ENCODE data around the gene ZNF317. TPM values are rescaled to one million over a fixed set of nuclear protein-coding genes. Genes with fewer than 3 reads are reported as not detected.

The ZNF317 gene
- total RNA-seq, 1 experiment from 2014 or later = 39.3 TPM

DNA sequence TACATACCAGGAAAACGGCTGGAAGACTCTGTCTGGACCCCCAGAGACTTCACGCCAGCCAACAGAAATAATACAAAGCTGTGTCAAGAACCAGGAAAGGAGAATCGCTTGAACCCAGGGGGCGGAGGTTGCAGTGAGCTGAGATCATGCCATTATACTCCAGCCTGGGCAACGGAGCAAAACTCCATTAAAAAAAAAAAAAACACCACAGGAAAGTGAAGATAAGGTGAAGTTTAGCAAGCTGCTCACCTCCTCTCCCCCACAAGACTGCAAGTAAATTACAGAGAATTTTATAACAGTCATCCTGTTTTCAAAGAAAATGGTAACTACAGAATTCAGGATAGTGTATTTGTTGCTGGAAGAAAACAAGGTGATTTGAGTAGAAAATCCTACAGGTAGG, 23.6 kb upstream of the ZNF317 start:
- Histone ChIP-seq H3K36me3 (ENCODE audit: control insufficient read depth, insufficient read depth, low read length) (no peaks in the 10 kb centered on the region), H3K4me1 (ENCODE audit: control insufficient read depth, insufficient read depth, low read length) (no peaks in the 10 kb centered on the region), H3K4me3 (ENCODE audit: low read depth in 2 of 2, low read length in 2 of 2) (no peak overlapping the region), H3K9me3 (ENCODE audit: control insufficient read depth, insufficient read depth, low read depth, low read length) (no peaks in the 10 kb centered on the region), H3K27me3 (ENCODE audit: control insufficient read depth, insufficient read depth, low read length) (no peaks in the 10 kb centered on the region), H3K27ac (ENCODE audit: low read length) (no peak overlapping the region)
- DNase-seq (ENCODE audit: low read depth, low spot score) (no peak), ATAC-seq (no peak)
- intact Hi-C loops (cut with micrococcal nuclease; ENCODE audit: unreplicated experiment) = no loop called here
- CTCF ChIA-PET = interaction anchor here (0.7 kb wide), 1 partner anchor 132 kb away, joined by 3 read pairs; no protein-coding TSS in a partner anchor
- TF ChIP-seq POLR2AphosphoS5 (IDR thresholded peaks at IDR 0.05; ENCODE audit: low read depth, low read length) (no peak), SIN3A (IDR thresholded peaks at IDR 0.05; ENCODE audit: borderline replicate concordance, insufficient read depth, low read depth, low read length) (no peak), TCF7L2 (IDR thresholded peaks at IDR 0.05; ENCODE audit: low read depth, low read length) (no peak), CTCF (IDR thresholded peaks at IDR 0.05) (no peak)
- TF ChIP-seq, protein P1, sequence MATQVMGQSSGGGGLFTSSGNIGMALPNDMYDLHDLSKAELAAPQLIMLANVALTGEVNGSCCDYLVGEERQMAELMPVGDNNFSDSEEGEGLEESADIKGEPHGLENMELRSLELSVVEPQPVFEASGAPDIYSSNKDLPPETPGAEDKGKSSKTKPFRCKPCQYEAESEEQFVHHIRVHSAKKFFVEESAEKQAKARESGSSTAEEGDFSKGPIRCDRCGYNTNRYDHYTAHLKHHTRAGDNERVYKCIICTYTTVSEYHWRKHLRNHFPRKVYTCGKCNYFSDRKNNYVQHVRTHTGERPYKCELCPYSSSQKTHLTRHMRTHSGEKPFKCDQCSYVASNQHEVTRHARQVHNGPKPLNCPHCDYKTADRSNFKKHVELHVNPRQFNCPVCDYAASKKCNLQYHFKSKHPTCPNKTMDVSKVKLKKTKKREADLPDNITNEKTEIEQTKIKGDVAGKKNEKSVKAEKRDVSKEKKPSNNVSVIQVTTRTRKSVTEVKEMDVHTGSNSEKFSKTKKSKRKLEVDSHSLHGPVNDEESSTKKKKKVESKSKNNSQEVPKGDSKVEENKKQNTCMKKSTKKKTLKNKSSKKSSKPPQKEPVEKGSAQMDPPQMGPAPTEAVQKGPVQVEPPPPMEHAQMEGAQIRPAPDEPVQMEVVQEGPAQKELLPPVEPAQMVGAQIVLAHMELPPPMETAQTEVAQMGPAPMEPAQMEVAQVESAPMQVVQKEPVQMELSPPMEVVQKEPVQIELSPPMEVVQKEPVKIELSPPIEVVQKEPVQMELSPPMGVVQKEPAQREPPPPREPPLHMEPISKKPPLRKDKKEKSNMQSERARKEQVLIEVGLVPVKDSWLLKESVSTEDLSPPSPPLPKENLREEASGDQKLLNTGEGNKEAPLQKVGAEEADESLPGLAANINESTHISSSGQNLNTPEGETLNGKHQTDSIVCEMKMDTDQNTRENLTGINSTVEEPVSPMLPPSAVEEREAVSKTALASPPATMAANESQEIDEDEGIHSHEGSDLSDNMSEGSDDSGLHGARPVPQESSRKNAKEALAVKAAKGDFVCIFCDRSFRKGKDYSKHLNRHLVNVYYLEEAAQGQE (IDR thresholded peaks at IDR 0.05; ENCODE audit: insufficient read depth in 1 of 2, low read depth in 2 of 2, low read length in 1 of 2) = no peak
- BruUV-seq (replicated peaks) = no TSS peak
- POLR2A ChIA-PET = no interaction called here
- in situ Hi-C loops (cut with HindIII; ENCODE audit: low pct_unique_long_range_greater_than_20kb, low sequenced_read_pairs) = no loop called here

GRCh38 chr19:9126900-9127405, 13.2 kb upstream of the ZNF317 start, which contains the start of gene OR7G3:
Gene OR7G3, minus strand, starts transcription at chr19:9126950. Its CDS starts 0 bp downstream, at chr19:9126950.
- no peak for ATAC-seq
- ChIA-PET POLR2A (no interaction called here), CTCF (no interaction called here)
- Histone ChIP-seq H3K36me3 (ENCODE audit: control insufficient read depth, insufficient read depth, low read length) (no peaks in the 10 kb centered on the region), H3K4me3 (ENCODE audit: low read depth in 2 of 2, low read length in 2 of 2) (no peak within 1 kb of the TSS), H3K9me3 (ENCODE audit: control insufficient read depth, insufficient read depth, low read depth, low read length) (no peaks in the 10 kb centered on the region), H3K27me3 (ENCODE audit: control insufficient read depth, insufficient read depth, low read length) (no peaks in the 10 kb centered on the region), H3K27ac (ENCODE audit: low read length) (no peak within 1 kb of the TSS), H3K4me1 (ENCODE audit: control insufficient read depth, insufficient read depth, low read length) (no peaks in the 10 kb centered on the region)
- TF ChIP-seq, protein P1 (IDR thresholded peaks at IDR 0.05; ENCODE audit: insufficient read depth in 1 of 2, low read depth in 2 of 2, low read length in 1 of 2) = no peak
- TF ChIP-seq TCF7L2 (IDR thresholded peaks at IDR 0.05; ENCODE audit: low read depth, low read length) = no peak
- TF ChIP-seq POLR2AphosphoS5 (IDR thresholded peaks at IDR 0.05; ENCODE audit: low read depth, low read length) = no peak
- TF ChIP-seq SIN3A (IDR thresholded peaks at IDR 0.05; ENCODE audit: borderline replicate concordance, insufficient read depth, low read depth, low read length) = no peak
- intact Hi-C loops (cut with micrococcal nuclease; ENCODE audit: unreplicated experiment) = no loop called here
- no TSS peak for BruUV-seq (replicated peaks)
- in situ Hi-C loops (cut with HindIII; ENCODE audit: low pct_unique_long_range_greater_than_20kb, low sequenced_read_pairs) = no loop called here
- no peak for DNase-seq (ENCODE audit: low read depth, low spot score)

Measured in Panc1 (cell line).